Ascending aorta (tissue), 2 donors: Measurements from ENCODE around the gene PI4K2A. TPM values are rescaled to one million over a fixed set of nuclear protein-coding genes. Genes with fewer than 3 reads are reported as not detected.
A peak's percentile ranks its signal among the peaks of the same experiment; 100 is the strongest.

Experiments
- DNase-seq, 2 donors: peaks; one replicate each; pipeline ENCODE4 v3.0.0-alpha.2; 2019; ENCODE audit warnings: low spot score in 2 of 2
- H3K27ac ChIP-seq, 2 donors: fragments of 200-600 bp; sonication (generic); one replicate each; pipeline ENCODE4 v1.5.1; 2016 to 2017; ENCODE audit warnings: mild to moderate bottlenecking in 1 of 2
- H3K27me3 ChIP-seq: fragments of 200-600 bp; sonication (generic); one replicate; pipeline ENCODE4 v1.5.1; 2017
- H3K36me3 ChIP-seq, 2 donors: fragments of 200-600 bp; sonication (generic); one replicate each; pipeline ENCODE4 v1.5.1; 2016
- H3K4me1 ChIP-seq, 2 donors: fragments of 200-600 bp; sonication (generic); one replicate each; pipeline ENCODE4 v1.5.1; 2016 to 2017; ENCODE audit warnings: mild to moderate bottlenecking in 1 of 2
- H3K4me3 ChIP-seq, 2 donors: fragments of 200-600 bp; sonication (generic); one replicate each; pipeline ENCODE4 v1.5.1; 2016 to 2017; ENCODE audit warnings: mild to moderate bottlenecking in 1 of 2
- H3K9me3 ChIP-seq, 2 donors: fragments of 200-600 bp; sonication (generic); one replicate each; pipeline ENCODE4 v1.5.1; 2016
- intact Hi-C: fragments of 100-400 bp; cut with DNase I; formaldehyde crosslinking; loops from one replicate; pipeline ENCODE4 v1.15.1; 2023
- total RNA-seq: library from RNA; depleted of rRNA; stranded (reverse); fragments of >200 nt; gene quantifications from one replicate; pipeline ENCODE4 v1.1.0, GENCODE V29; 2016
- TF ChIP-seq, protein P1 (sequence below), 3 experiments: fragments of 200-600 bp in 2 of 3; fragments of 450-650 bp in 1 of 3; sonication (generic) in 2 of 3; IDR thresholded peaks; one replicate each; pipeline ENCODE4 v1.5.1; 2016 to 2019; ENCODE audit warnings: antibody characterized with exemption in 3 of 3, mild to moderate bottlenecking in 1 of 3, moderate library complexity in 1 of 3

The PI4K2A gene
- total RNA-seq, 1 donor from 2014 or later, result 33.7 TPM

DNA sequence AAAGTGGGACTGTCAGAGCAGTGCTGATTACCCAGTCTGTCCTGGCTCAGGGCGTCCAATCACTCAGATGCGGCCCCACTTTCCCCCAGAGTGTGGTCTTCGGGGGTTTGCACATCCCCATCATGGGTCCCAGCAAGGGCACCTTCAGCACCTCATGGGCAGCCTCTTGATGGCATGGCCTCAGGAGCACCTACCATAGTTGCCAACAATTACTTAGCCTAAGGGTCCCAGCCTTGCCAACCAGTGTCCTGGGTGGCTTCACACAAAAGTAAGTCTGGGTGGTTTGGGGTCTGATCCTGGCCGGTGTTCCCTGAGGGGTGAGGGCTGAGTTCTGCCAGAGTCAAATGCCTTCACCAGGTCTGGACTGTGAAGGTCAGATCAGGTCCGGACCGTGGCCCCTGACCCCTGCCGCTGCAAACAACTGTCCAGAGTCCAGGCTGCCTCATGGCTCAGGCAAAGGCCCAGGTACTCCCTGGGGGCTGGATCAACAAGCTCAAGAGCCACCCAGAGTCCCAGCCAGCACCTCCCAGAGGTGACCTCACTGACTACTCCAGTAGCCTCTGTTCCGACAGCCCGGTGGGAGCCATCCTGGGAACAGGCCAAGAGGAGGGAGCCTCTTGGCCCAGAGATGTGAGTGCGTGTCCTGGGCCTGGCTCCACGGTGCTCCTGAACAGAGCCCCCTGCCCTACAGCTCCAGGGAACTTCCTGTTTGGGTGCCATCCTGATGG lies 66.8 kb downstream of the PI4K2A start:
- H3K27me3 ChIP-seq, result no peaks in the 10 kb centered on the region
- intact Hi-C loops, result no loop called here
- H3K9me3 ChIP-seq, result no peaks in the 10 kb centered on the region
- peak overlapping the region; percentile 64 to 85 for H3K27ac ChIP-seq
- no peak overlapping the region for H3K4me3 ChIP-seq
- no peak for DNase-seq
- TF ChIP-seq, protein P1, sequence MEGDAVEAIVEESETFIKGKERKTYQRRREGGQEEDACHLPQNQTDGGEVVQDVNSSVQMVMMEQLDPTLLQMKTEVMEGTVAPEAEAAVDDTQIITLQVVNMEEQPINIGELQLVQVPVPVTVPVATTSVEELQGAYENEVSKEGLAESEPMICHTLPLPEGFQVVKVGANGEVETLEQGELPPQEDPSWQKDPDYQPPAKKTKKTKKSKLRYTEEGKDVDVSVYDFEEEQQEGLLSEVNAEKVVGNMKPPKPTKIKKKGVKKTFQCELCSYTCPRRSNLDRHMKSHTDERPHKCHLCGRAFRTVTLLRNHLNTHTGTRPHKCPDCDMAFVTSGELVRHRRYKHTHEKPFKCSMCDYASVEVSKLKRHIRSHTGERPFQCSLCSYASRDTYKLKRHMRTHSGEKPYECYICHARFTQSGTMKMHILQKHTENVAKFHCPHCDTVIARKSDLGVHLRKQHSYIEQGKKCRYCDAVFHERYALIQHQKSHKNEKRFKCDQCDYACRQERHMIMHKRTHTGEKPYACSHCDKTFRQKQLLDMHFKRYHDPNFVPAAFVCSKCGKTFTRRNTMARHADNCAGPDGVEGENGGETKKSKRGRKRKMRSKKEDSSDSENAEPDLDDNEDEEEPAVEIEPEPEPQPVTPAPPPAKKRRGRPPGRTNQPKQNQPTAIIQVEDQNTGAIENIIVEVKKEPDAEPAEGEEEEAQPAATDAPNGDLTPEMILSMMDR (IDR thresholded peaks at IDR 0.05), result no peak
- no peaks in the 10 kb centered on the region for H3K36me3 ChIP-seq
- peaks cover 17 to 44% of the 10 kb centered on the region in 2 donors for H3K4me1 ChIP-seq

DNA sequence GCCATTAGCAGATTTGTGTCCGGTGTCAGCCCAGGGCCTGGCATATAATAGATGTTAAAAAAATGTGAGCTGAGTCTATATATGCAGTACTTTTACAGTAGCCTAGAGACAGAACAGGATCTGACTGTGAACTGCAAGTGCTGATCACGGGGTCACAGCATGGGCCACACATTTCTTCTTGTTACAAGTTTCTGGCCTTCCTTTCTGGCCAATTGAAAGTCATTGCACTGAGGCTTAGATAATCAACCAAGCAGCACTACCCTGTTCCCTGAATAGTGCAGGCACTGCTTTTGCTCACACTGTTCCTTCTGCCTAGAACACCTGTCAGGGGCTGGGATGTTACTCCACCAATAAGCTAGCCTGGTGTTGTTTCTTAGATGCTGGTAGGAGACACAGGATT lies 67.7 kb downstream of the PI4K2A start:
- Histone ChIP-seq H3K4me3 (no peak overlapping the region), H3K36me3 (no peaks in the 10 kb centered on the region), H3K4me1 (peaks cover 23 to 52% of the 10 kb centered on the region in 2 donors), H3K27me3 (no peaks in the 10 kb centered on the region), H3K27ac (peak overlapping the region; percentile 64 to 85), H3K9me3 (no peaks in the 10 kb centered on the region)
- TF ChIP-seq, protein P1 (IDR thresholded peaks at IDR 0.05), result no peak
- intact Hi-C loops, result no loop called here
- DNase-seq, result no peak

DNA sequence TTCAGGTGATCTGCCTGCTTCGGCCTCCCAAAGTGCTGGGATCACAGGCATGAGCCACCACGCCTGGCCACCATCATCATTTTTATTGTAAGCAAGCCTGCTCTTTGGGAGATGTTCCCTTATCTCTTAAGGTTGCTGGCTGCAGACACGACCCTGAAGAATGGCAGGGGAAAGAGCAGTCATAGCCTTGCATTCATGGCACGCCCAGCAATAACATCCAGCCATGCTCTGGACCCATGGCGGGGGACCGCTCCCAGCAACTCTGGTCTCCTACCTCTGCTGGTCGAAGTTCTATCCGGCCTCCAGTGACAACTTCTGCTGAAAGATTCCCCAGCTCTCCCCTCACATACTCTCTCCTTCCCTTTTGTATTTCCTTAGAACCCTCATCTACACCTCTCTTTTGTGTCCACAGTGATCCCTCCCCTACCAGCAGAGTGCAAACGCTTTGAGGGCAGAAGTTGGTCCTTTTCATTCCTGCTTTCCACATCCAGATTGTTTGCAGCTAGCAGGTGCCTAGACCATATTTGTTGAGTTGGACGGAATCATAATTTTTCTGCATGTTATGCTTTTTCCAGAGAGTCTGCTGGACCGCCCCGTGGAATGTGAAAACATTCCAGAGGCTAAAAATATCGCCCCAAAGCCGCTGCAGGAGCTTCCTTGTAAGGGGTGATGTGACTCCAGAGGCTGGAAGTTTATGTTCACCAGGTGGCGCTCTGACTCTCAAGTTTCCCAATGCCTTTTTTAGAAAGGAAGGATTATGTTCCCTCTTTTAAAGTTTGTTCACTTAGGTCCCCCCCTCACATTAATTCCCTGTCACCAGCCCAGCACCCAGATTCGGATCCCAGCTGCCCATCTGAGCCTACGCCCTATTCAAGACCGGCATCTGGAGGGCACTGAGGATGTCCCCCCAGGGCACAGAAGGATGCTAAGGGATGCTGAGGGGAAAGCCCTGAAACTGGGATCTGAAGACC lies 68.8 kb downstream of the PI4K2A start:
- Histone ChIP-seq H3K27me3 (no peaks in the 10 kb centered on the region), H3K36me3 (no peaks in the 10 kb centered on the region), H3K27ac (peak overlapping the region; percentile 85 to 98), H3K4me1 (peaks cover 23 to 52% of the 10 kb centered on the region in 2 donors), H3K9me3 (no peaks in the 10 kb centered on the region), H3K4me3 (no peak overlapping the region)
- DNase-seq, result peak in 1 of 2 donors; percentile 97
- TF ChIP-seq, protein P1 (IDR thresholded peaks at IDR 0.05), result peak; percentile 59 to 75 (median 67)
- intact Hi-C loops, result loop anchor here (1.0 kb wide), 1 partner anchor 22 kb away; no protein-coding TSS in a partner anchor

DNA sequence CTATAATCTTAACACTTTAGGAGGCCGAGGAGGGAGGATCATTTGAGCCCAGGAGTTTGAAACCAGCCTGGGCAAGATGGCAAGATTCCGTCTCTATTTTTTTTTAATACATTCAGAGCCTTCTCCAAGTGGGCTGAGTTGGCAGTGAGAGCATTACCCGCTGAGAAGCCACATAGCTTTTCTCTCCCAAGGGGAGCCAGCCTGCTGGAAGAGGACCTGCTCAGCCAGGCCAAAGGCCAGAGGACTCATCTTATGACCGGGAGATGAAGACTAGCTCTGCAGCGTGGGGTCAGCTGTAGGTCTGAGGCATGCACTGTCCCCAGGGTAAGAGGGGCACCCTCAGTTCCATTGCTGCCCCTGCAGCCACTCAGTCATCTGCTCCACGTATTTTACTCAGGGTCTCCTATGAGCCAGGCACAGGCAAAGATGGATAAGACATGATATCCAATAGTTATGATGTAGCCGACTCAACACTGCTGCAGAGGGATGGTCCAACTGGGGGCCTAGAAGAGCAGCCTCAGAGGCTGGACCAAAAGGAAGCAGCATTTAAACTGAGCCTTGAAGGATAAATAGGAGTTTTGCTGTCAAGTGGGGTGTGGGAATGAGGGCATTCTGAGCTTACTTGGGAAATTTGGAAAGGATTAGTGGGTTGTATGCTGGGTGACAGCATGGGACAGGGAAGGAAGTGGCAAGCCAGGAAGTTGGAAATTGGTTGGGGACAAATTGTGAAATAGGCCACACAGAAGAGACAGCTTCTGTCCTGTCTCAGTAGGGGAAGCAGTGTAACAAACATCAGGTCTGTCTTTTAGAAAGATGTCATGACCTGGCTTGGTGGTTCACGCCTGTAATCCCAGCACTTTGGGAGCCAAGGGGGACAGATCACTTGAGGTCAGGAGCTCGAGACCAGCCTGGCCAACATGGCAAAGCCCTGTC lies 71.4 kb downstream of the PI4K2A start:
- no peak for DNase-seq
- Histone ChIP-seq H3K4me1 (peaks cover 29 to 62% of the 10 kb centered on the region in 2 donors), H3K36me3 (peaks cover 2 to 3% of the 10 kb centered on the region in 2 donors), H3K9me3 (no peaks in the 10 kb centered on the region), H3K27ac (peak overlapping the region; percentile 98 to 100), H3K27me3 (no peaks in the 10 kb centered on the region), H3K4me3 (no peak overlapping the region)
- intact Hi-C loops, result loop anchor here (5.0 to 10.0 kb wide), 2 partner anchors 215 to 423 kb away; partner anchors contain the start of genes MMS19, R3HCC1L and UBTD1
- TF ChIP-seq, protein P1 (IDR thresholded peaks at IDR 0.05), result no peak
